Mammary epithelial cell (primary cell): ENCODE data around the gene PPM1E.

Experiments
- CTCF ChIP-seq, 2 donors: IDR thresholded peaks in 1 of 2; conservative IDR thresholded peaks in 1 of 2; 2 replicates each; pipeline ENCODE4 v1.5.1; 2011 to 2012; ENCODE audit warnings: inconsistent platforms in 2 of 2, low read length in 2 of 2, mild to moderate bottlenecking in 2 of 2, control low read depth in 1 of 2, low read depth in 1 of 2; ENCODE audit not compliant: insufficient read depth in 1 of 2; ENCODE audit errors: extremely low read depth in 1 of 2
- EZH2 ChIP-seq: IDR thresholded peaks from 2 replicates; pipeline ENCODE4 v1.6.1; 2012; ENCODE audit warnings: low read length, inconsistent platforms, borderline replicate concordance

GRCh38 chr17:58947411-58947810, 191.8 kb downstream of the PPM1E start:
- TF ChIP-seq CTCF (conservative IDR thresholded peaks at IDR 0.05 in 1 of 2, IDR thresholded peaks at IDR 0.05 in 1 of 2; ENCODE audit: extremely low read depth in 1 of 2, insufficient read depth in 1 of 2, low read depth in 1 of 2, low read length in 2 of 2) = no peak
- no peak for TF ChIP-seq EZH2
